Common myeloid progenitor, CD34-positive (primary cell): ENCODE data around the gene FAM78B.

Source experiments
- CTCF ChIA-PET: fragments of 350-600 bp; sonication (Branson Sonifier 250); formaldehyde crosslinking; loops from one replicate; lab custom pipeline; 2021; ENCODE audit warnings: antibody characterized with exemption; lab: Charles Lee
- POLR2A ChIA-PET: fragments of 350-600 bp; sonication (Branson Sonifier 250); formaldehyde crosslinking; loops from one replicate; lab custom pipeline; 2021; ENCODE audit warnings: antibody characterized with exemption; lab: Charles Lee
- DNase-seq, 3 donors: peaks; one replicate each; pipeline versions ENCODE4 v3.0.0 to v3.0.0-alpha.2; 2013
- H3K27ac ChIP-seq, 2 experiments: 1 replicate in 1 of 2; 2 replicates in 1 of 2; pipeline ENCODE4 v1.7.0; 2013; ENCODE audit warnings: inconsistent platforms in 2 of 2, low read length in 2 of 2, mild to moderate bottlenecking in 2 of 2, low read depth in 1 of 2, moderate library complexity in 1 of 2; ENCODE audit not compliant: severe bottlenecking in 2 of 2, insufficient read depth in 1 of 2, poor library complexity in 1 of 2
- H3K27me3 ChIP-seq, 5 experiments: replicated peaks in 2 of 5; 1 replicate in 3 of 5; 2 replicates in 2 of 5; pipeline versions ENCODE4 v1.6.1 to v1.7.0; 2013; ENCODE audit warnings: low read length in 4 of 5, mild to moderate bottlenecking in 2 of 5, moderate library complexity in 2 of 5, inconsistent platforms in 1 of 5; ENCODE audit not compliant: insufficient read depth in 5 of 5, control insufficient read depth in 4 of 5
- H3K36me3 ChIP-seq, 4 experiments: 1 replicate in 2 of 4; 2 replicates in 2 of 4; pipeline versions ENCODE4 v1.6.1 to v1.7.0; 2013; ENCODE audit warnings: low read length in 3 of 4, control low read depth in 1 of 4, mild to moderate bottlenecking in 1 of 4; ENCODE audit not compliant: control insufficient read depth in 4 of 4, insufficient read depth in 4 of 4
- H3K4me1 ChIP-seq, 4 experiments: 1 replicate in 3 of 4; 2 replicates in 1 of 4; pipeline versions ENCODE4 v1.6.1 to v1.7.1; 2013; ENCODE audit warnings: low read length in 3 of 4, mild to moderate bottlenecking in 3 of 4, control low read depth in 1 of 4, inconsistent platforms in 1 of 4, moderate library complexity in 1 of 4; ENCODE audit not compliant: control insufficient read depth in 4 of 4, insufficient read depth in 4 of 4; ENCODE audit errors: control extremely low read depth in 1 of 4
- H3K4me3 ChIP-seq, 7 experiments: 1 replicate in 4 of 7; 2 replicates in 3 of 7; pipeline versions ENCODE4 v1.5.1 to v1.7.0; 2013; ENCODE audit warnings: mild to moderate bottlenecking in 7 of 7, low read length in 6 of 7, moderate library complexity in 6 of 7, inconsistent platforms in 2 of 7, low read depth in 2 of 7, control low read depth in 1 of 7; ENCODE audit not compliant: insufficient read depth in 4 of 7, control insufficient read depth in 1 of 7; ENCODE audit errors: extremely low read depth in 1 of 7
- H3K9me3 ChIP-seq, 5 experiments: 1 replicate in 4 of 5; 2 replicates in 1 of 5; pipeline versions ENCODE4 v1.6.1 to v1.7.1; 2013; ENCODE audit warnings: low read length in 4 of 5, mild to moderate bottlenecking in 2 of 5, inconsistent platforms in 1 of 5, low read depth in 1 of 5, moderate library complexity in 1 of 5; ENCODE audit not compliant: control insufficient read depth in 4 of 5, insufficient read depth in 2 of 5; ENCODE audit errors: control extremely low read depth in 1 of 5
- WGBS: methylation state at CpG from one replicate; pipeline ENCODE4 v1.1.5; 2013; ENCODE audit not compliant: insufficient coverage; 5-methylcytosine and 5-hydroxymethylcytosine counted together

The FAM78B gene

GRCh38 chr1:166080967-166081870 lies 85.6 kb downstream of the FAM78B start:
- H3K27ac ChIP-seq: no peak overlapping the region
- H3K36me3 ChIP-seq: no peaks in the 10 kb centered on the region
- H3K4me1 ChIP-seq: peaks cover 0 to 16% (median 7%) of the 10 kb centered on the region in 4 experiments
- peak in 2 of 3 donors; percentile 35 to 39 for DNase-seq
- CTCF ChIA-PET: no interaction called here
- 56% methylated on average over 12 of the region's 14 CpGs for WGBS
- POLR2A ChIA-PET: no interaction called here
- no peaks in the 10 kb centered on the region for H3K27me3 ChIP-seq
- peak overlapping the region in 2 of 7 experiments; percentile 31 to 41 for H3K4me3 ChIP-seq
- H3K9me3 ChIP-seq: no peaks in the 10 kb centered on the region

GRCh38 chr1:166080277-166080966 lies 86.4 kb downstream of the FAM78B start:
- H3K9me3 ChIP-seq: no peaks in the 10 kb centered on the region
- CTCF ChIA-PET: no interaction called here
- peaks cover 0 to 16% (median 7%) of the 10 kb centered on the region in 4 experiments for H3K4me1 ChIP-seq
- POLR2A ChIA-PET: no interaction called here
- H3K4me3 ChIP-seq: peak overlapping the region in 2 of 7 experiments; percentile 31 to 37
- H3K36me3 ChIP-seq: no peaks in the 10 kb centered on the region
- WGBS: 51% methylated on average over 5 of the region's 9 CpGs
- no peak overlapping the region for H3K27ac ChIP-seq
- no peaks in the 10 kb centered on the region for H3K27me3 ChIP-seq
- peak in 1 of 3 donors; percentile 11 for DNase-seq

GRCh38 chr1:166079276-166079675 lies 87.5 kb downstream of the FAM78B start:
- WGBS: 100% methylated on average over 1 of the region's 2 CpGs
- H3K27me3 ChIP-seq: no peaks in the 10 kb centered on the region
- peaks cover 0 to 16% (median 7%) of the 10 kb centered on the region in 4 experiments for H3K4me1 ChIP-seq
- POLR2A ChIA-PET: no interaction called here
- no peak for DNase-seq
- CTCF ChIA-PET: no interaction called here
- H3K9me3 ChIP-seq: no peaks in the 10 kb centered on the region
- no peak overlapping the region for H3K27ac ChIP-seq
- no peaks in the 10 kb centered on the region for H3K36me3 ChIP-seq
- H3K4me3 ChIP-seq: no peak overlapping the region

- WGBS: 90% methylated on average over 2 of the region's 3 CpGs
- ChIA-PET POLR2A (no interaction called here), CTCF (no interaction called here)
- Histone ChIP-seq H3K36me3 (no peaks in the 10 kb centered on the region), H3K27me3 (no peaks in the 10 kb centered on the region), H3K4me1 (no peaks in the 10 kb centered on the region), H3K9me3 (no peaks in the 10 kb centered on the region), H3K4me3 (no peak overlapping the region), H3K27ac (no peak overlapping the region)
- no peak for DNase-seq
Observed at GRCh38 chr1:166073489-166073888, 93.3 kb downstream of the FAM78B start.

- WGBS: 92% methylated on average over 2 of the region's 2 CpGs
- peak in 2 of 3 donors; percentile 28 to 29 for DNase-seq
- Histone ChIP-seq H3K9me3 (no peaks in the 10 kb centered on the region), H3K4me1 (no peaks in the 10 kb centered on the region), H3K36me3 (no peaks in the 10 kb centered on the region), H3K4me3 (no peak overlapping the region), H3K27me3 (no peaks in the 10 kb centered on the region), H3K27ac (no peak overlapping the region)
- ChIA-PET POLR2A (no interaction called here), CTCF (no interaction called here)
Observed at GRCh38 chr1:166069390-166069789, 97.4 kb downstream of the FAM78B start.

GRCh38 chr1:166066107-166066506 lies 100.7 kb downstream of the FAM78B start:
- Histone ChIP-seq H3K27me3 (no peaks in the 10 kb centered on the region), H3K9me3 (no peaks in the 10 kb centered on the region), H3K36me3 (no peaks in the 10 kb centered on the region), H3K27ac (no peak overlapping the region), H3K4me1 (no peaks in the 10 kb centered on the region), H3K4me3 (no peak overlapping the region)
- DNase-seq: no peak
- POLR2A ChIA-PET: no interaction called here
- CTCF ChIA-PET: no interaction called here

- H3K4me3 ChIP-seq: no peak overlapping the region
- no peaks in the 10 kb centered on the region for H3K4me1 ChIP-seq
- ChIA-PET POLR2A (no interaction called here), CTCF (no interaction called here)
- H3K9me3 ChIP-seq: no peaks in the 10 kb centered on the region
- H3K36me3 ChIP-seq: no peaks in the 10 kb centered on the region
- H3K27me3 ChIP-seq: no peaks in the 10 kb centered on the region
- WGBS: 88% methylated on average over 1 of the region's 1 CpG
- DNase-seq: no peak
- no peak overlapping the region for H3K27ac ChIP-seq
Observed at GRCh38 chr1:166064951-166065350, 101.8 kb downstream of the FAM78B start.
